ENCODE data around the gene CHST11.

Gene CHST11

DNA sequence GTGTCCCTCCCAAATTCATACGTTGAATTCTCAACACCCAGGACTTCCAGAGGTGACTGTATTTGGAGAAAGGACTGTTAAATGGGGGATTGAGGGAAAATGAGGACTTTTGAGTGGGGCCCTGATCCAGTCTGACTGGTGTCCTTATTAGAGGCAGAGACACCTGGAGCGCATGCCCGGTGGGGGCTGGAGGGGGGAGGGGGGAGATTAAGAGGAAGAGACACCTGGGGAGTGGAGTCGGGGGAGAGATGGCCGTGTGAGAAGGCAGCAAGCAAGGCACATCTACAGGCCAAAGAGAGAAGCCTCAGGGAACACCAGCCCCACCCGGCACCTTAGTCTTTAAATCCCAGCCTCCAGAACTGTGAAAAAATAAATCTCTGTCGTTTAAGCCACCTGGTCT lies 291.6 kb downstream of the CHST11 start:
- in situ Hi-C loops (cut with MboI; ENCODE audit: low sequenced_read_pairs): no loop called here

DNA sequence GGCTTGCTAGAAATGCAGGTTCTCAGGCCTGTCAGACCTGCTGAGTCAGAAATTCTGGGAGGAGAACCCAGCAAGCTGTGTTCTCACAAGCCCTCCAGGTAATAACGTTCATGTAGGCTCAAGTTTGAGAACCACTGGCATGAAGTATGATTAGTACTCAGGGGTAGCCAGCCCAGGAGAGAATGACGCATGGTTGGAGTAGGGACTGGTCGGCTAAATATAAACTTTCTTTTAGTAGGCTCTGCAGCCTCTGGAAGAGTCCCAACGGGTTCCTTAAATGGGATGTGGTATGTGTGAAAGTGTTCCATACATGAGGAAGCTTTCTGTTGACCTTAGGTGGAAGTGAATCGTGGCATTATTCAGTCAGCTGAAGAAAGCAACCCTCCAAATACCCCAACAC lies 292.0 kb downstream of the CHST11 start:
- in situ Hi-C loops (cut with MboI; ENCODE audit: low sequenced_read_pairs): no loop called here

DNA sequence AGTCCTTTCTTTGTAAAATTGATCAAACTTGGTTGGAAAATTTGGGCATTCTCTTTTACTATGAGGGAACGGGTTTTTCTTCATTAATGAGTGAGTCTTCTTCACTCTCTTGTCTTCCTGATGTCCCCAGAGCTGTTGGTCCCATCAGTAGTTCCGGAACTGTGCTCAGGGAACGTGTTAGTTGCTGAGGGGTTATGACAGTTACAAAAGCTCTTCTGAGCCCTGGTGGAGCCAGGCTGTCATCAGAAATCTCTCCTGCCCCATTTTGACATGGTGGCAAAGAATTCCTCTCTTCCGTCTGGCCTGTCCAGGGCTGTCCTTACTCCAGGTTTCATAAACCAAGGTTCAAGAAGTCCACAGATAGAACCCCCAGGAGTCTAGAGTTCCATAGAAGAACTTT lies 292.8 kb downstream of the CHST11 start:
- in situ Hi-C loops (cut with MboI; ENCODE audit: low sequenced_read_pairs): no loop called here

DNA sequence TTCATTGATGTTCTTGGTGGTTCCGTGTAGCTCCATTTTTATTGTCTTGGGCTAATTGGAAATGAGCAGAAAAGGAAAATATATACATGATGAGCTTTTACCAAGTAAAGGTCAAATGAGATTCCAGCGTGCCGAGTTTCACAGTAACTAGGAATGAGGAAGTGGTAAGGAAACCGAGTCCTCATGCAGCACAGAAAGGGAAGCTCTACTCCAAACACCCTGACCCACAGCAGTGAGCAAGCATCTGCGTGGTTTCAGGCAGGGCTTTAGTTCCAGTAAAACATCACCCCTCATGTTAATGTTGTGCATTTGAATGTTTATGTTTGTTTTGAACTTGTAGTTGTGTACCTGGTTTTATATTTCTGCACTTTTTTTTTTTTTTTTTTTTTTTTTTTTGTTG lies 293.3 kb downstream of the CHST11 start:
- in situ Hi-C loops (cut with MboI; ENCODE audit: low sequenced_read_pairs): no loop called here

DNA sequence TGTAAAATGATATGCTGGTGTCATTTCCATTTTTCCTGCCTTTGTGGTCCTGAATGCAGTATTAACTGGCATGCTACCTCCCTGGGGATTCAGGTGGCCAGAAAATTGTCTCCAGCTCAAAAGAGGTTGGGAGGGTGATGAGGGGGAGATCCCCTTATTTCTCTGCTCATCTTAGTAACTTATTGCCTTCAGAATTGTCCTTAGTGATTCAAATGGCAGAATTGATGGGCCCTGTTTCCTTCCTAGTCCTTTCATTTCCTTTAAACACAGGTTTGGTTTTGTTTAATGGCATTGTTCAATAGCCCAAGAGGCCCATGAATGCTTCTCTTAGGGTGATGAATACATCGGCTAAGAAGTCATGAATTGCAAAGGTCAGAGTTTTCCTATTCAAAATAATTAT lies 294.4 kb downstream of the CHST11 start:
- in situ Hi-C loops (cut with MboI; ENCODE audit: low sequenced_read_pairs): no loop called here

DNA sequence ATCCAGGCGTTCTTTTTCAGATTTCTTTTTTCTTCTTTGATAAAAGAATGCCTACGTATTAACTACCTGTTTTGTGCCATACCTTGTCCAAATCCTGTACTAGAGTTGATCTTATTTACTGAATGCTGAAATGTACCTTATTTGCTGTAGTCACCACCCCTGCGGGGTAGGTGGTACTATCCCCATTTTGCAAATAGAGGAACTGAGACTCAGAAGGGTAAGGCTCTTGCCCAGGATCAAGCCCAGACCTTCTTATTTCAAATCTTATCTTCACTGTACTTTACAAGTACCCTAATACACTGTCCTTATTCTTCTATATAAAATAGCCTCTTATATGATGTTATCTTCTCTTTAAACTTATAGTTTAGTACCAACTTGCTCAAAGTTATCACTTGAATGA lies 294.8 kb downstream of the CHST11 start:
- in situ Hi-C loops (cut with MboI; ENCODE audit: low sequenced_read_pairs): no loop called here

DNA sequence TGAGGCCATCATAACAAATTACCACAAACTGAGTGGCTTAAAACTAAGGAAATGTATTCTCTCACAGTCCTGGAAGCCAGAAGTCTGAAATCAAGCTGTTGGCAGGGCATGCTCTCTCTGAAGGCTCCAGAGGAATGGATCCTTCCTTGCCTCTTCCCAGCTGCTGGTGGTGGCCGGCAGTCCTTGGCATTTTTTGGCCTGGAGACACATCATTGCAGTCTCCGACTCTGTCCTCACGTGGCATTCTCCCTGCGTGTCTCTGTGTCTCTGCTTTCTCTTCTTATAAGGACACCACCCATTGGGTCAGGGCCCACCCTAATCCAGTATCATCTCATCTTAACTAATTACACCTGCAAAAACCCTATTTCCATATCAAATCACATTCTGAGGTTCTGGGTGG lies 295.3 kb downstream of the CHST11 start:
- in situ Hi-C loops (cut with MboI; ENCODE audit: low sequenced_read_pairs): no loop called here

DNA sequence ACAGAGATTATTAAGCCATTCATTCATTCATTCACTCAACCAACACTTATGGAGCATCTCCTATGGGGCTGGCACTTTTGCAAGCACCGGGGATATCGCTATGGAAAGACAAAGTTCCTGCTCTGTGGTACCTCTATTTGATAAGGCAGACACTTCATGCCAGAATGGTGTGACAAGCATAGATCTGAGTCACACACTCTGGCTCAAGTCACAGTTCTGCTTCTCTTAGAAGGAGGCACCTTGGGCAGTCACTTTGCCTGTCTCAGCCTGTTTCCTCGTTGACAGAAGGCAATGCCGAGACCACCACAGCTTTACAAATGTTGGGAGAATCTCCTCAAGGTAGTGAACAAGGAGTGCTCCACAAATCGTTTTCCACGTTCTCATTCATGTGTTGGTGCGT lies 296.1 kb downstream of the CHST11 start:
- in situ Hi-C loops (cut with MboI; ENCODE audit: low sequenced_read_pairs): no loop called here

DNA sequence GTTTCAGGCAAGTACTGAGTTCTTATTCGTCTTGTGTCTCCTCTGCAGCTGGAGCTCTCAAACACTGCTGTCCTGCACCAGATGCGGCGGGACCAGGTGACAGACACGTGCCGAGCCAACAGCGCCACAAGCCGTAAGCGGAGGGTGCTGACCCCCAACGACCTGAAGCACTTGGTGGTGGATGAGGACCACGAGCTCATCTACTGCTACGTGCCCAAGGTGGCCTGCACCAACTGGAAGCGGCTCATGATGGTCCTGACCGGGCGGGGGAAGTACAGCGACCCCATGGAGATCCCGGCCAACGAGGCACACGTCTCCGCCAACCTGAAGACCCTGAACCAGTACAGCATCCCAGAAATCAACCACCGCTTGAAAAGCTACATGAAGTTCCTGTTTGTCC lies 300.2 kb downstream of the CHST11 start:
- in situ Hi-C loops (cut with MboI; ENCODE audit: low sequenced_read_pairs): no loop called here

DNA sequence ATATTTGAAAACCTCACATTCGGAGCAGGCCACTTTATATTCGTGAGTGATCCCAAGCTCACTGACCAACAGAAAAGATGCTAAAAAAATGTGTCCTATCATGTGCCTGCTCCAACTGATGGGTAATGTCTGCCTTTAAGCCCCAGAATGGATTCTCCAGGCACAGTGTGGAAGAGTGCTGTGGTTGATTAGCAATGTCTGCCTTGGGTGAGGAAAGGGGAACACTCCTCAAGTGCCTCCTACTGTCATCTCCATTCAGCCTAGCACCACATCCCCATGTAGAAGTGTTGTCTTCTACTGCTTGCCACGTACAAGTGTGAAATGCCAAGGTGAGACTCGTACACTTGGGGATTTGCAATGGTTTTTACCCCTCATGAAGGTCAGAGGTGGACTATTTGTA lies 302.0 kb downstream of the CHST11 start:
- in situ Hi-C loops (cut with MboI; ENCODE audit: low sequenced_read_pairs): no loop called here

DNA sequence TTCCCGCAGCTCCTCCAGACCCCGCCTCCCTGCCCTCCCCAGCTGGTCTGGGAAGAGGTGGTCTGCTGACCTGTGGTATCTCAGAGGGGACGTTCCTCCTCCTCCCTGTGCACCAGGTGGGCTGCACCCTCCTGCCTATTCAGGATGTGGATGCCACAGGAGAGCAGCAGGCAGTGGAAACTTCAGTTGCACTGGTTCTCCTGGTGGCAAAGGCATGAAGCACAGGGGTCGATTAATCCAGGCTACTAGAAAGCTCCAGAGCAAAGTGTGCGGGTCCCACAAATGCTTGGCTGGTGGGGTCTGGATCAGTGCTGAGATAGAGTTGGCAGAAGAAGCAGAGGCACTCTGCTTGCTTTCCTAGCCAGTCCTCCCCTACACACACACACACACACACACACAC lies 304.3 kb downstream of the CHST11 start:
- in situ Hi-C loops (cut with MboI; ENCODE audit: low sequenced_read_pairs): no loop called here

DNA sequence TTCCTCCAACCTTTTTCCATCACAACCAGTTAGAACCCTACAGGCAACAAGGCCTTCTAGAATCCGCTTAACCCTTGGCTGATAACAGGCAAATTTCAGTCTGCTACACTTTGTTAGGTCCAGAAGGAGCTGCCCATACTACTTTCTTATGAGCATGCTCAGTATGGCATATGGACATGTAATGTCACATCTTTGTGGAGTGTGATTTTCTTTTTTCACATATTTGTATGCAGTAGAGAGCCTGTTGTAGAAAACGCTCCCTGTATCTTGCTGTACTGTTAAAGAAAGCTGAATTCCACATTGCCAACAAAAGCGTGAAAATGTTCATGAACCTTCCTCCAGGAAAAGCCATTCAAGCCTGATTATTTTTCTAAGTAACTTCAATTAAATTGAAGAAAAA lies 304.9 kb downstream of the CHST11 start:
- in situ Hi-C loops (cut with MboI; ENCODE audit: low sequenced_read_pairs): no loop called here

DNA sequence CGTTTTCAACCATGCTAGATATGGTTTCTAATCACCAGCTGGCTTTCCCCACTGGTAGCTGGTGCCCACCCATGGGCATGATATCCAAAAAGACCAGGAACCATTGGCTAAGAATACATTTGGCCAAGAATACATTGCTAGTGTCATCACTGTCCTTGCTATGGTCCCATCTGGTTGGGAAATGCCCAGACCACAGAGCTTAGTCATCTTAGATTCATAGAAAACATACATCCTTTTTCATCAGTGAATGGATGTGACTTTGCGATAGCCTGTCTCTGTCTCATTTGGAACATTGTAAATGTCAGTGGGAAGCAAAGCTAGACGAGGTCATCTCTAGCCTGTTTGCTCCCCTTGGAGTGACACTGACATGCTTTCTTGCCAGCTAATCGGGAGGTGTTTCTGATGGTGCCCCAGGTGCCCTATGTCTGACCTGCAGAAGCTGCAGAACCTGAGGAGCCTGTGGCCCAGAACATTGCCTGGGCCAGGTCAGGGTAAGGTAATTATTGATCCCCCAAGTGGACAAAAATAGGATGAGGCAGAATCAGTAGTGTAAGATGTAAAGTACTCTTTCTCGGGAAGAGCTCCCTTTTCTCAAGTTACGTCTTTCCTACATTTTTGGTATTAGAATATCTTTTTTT lies 306.5 kb downstream of the CHST11 start:
- in situ Hi-C loops (cut with MboI; ENCODE audit: low sequenced_read_pairs): no loop called here

DNA sequence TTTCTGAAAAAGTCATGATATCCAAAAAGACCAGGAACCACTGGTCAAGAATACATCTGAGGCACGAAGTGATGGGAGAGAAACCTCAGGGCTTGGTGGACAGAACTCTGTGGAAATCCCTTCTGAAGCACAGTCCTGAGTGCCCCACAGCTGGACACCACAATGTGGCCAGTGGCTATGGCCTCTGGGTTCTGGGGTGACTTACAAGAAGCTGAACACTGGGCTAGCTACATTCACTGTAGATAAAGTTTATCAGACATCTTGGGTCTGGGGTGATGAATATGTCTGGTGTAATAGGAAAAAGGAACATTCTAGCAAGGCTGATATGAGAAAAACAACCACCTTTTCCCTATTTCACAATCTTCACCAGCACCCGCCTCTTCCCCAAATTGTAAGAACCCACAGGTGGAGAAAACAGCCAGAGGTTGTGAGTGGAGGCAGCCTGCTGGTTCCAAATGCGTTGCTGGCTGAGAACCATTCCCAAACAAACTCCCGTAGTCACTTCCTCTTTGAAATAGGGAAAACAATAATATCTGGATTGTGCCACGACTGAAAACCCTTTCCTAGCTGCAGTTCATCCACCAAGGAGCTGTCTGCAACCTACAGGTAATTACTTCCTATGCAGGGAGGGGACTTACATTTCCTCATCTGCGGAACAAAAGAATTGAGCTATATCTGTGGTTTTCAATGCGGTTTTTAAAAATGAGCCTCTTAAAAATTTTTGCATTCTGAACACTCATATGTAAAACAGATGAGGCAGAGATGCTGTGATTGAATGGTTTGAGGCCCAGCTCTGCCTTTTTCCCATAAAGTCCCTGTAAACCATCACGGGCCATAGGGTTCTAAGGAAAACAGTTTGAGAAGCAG lies 307.7 kb downstream of the CHST11 start:
- in situ Hi-C loops (cut with MboI; ENCODE audit: low sequenced_read_pairs): no loop called here

DNA sequence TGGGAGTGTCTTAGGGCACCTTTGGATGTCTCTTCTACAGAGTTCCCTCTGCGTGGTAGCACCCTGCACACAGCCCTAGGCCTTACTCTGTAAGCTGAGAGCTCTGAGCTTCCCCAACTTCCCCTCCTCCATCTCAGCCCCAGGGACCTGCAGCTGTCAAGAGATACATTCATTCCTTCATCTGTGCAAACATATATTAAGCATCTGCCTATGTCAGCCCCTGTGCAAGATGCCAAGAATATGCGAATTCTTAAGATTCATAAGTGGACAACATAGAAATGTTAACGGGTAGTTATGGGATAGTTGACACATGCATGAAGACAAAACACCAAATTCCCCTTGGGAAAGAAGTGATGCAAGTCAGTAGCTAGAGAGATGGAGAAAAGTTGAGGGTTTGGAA lies 310.5 kb downstream of the CHST11 start:
- in situ Hi-C loops (cut with MboI; ENCODE audit: low sequenced_read_pairs): no loop called here

DNA sequence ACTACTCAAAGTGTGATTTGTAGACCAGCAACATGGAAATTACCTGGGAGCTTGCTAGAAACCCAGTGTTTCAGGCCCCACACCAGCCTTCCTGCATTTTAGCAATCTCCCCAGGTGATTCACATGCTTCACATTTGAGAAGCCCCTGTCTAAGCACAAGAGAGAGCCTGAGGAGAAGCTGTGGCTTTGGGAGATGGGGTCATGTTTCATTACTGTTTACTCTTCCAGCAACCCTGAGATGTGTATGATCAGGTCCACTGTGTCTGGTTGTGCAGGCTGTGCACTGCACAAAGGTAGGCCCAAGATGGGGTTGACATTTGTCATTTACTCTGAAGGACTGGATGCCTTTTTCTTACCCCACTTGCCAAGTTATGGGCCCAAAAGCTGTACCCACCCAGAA lies 311.3 kb downstream of the CHST11 start:
- in situ Hi-C loops (cut with MboI; ENCODE audit: low sequenced_read_pairs): no loop called here

DNA sequence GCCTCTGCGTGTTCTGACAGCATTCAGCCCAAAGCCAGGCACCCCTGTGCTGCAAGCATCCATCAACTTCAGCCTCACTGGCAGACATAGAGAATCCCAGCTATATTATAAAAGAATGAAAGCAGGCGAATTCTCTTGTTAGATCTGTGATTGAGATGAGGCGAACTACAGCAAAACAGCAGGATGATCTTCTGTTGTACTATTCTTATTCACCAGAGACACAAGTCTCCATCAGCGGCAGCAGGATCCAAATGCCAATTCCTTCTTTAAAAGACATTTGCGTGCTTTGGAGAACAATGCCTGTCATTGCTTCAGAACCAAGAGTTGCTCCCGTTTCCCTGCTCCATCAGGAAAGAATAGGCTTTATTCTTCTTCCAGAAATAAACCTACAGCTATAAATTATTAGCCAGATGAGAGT lies 312.4 kb downstream of the CHST11 start:
- in situ Hi-C loops (cut with MboI; ENCODE audit: low sequenced_read_pairs): no loop called here

DNA sequence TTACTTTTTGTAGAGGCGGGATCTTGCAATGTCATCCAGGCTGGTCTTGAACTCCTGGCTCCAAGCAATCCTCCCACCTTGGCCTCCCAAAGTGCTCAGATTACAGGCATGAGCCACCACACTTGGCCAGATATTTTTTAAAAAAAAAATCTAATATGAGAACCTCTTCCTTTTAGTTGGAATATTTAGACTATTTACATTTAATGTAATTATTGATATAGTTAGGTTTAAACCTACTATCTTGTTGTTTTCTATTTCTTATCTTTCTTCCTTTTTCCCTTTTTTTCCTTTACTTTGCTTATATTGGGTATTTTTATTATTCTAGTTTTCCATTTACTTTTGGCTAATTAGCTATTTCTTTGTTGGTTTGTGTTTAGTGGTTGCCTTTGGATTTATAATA lies 315.6 kb downstream of the CHST11 start:
- in situ Hi-C loops (cut with MboI; ENCODE audit: low sequenced_read_pairs): no loop called here

DNA sequence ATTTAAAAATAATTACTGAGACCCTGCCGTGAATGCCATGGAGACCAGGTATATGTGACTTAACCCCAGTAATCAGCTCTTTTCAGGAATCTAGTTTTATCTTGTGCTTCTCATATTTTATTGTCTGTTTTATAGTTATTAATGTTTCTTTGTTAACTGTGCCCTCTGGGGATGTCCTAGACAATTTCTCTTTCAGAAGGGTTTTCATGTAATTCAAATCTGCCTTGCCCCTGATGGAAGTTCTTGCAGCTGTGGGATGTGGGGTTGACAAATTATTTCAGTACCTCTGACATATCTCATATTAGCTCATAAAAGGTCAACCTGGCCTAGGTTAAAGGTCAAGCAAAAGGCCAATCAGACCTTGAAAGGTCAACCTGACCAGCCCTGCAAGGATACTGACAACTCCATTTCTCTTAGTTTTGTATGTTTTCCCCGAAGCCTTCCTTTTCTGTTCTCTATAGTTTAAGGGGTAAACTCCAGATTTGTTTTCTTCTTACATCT lies 319.0 kb downstream of the CHST11 start:
- in situ Hi-C loops (cut with MboI; ENCODE audit: low sequenced_read_pairs): no loop called here

DNA sequence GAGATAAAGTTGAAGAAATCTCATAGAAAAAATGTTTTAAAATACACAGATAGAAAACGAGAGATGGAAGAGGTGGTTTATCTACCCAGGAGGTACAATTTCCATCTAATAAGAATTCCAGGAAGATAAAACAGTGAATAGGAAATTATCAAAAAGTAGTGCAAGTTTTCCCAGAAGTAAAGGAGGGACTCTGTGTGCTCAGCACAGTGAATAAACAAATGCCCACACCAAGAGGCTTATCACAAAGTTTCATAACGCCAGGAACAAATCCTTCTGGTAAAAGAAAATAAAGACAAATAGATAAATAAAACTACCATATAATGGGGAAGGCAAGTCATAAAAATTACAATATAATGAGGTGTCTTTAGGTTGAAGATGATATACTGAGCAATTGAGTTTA lies 322.4 kb downstream of the CHST11 start:
- in situ Hi-C loops (cut with MboI; ENCODE audit: low sequenced_read_pairs): no loop called here

DNA sequence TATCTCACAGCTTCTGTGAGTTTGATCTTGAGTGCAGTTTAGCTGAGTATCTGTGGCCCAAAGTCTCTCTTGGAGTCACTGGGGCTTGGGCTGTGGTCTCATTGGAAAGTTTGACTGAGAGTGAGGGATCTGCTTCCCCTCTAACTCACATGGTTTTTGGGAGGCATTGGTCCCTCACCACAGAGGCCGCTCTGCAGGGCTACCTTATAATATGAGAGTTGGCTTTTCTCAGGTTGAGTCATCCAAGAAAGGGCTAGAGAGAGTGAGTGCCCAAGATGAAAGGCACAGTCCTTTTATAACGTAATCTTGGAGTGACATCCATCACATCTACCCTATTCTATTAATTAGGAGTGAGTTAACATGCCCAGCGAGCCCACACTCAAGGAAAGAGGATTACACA lies 325.5 kb downstream of the CHST11 start:
- in situ Hi-C loops (cut with MboI; ENCODE audit: low sequenced_read_pairs): no loop called here

DNA sequence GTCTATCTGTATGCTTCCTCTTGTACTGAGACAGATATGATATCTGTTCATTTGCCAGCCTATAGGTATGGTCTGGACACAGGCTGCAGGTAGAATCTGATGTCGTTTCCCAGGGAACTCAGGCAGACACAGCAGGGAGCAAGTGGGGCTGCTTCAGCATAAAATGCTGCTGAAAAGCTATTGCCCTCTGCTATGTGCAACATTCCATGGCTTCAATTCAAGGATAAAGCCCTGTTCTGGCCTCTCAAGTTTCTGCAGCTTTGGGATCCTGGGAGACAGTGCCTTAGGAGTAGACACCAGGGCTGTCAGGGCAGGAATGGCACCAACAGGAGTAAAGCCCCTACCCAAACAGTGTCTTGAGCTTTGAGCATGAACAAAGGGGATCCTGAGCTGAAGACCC lies 327.8 kb downstream of the CHST11 start:
- in situ Hi-C loops (cut with MboI; ENCODE audit: low sequenced_read_pairs): no loop called here

Measured in hTERT RPE-1 (cell line).